ENCODE results near the gene CMTM6. TPM values are rescaled to one million over a fixed set of nuclear protein-coding genes. Genes with fewer than 3 reads are reported as not detected.
"Not testable (repeated sequence)": the region's sequence is repeated elsewhere in the genome, so short reads cannot be mapped to it uniquely, and the experiment has no call there.

Gene CMTM6
- total RNA-seq, 1 experiment from 2014 or later: 90.6 TPM

- no peak for DNase-seq (ENCODE audit: low read depth)
Measured at GRCh38 chr3:32500231-32500630, 2.4 kb downstream of the CMTM6 start.

GRCh38 chr3:32499585-32499984, 3.1 kb downstream of the CMTM6 start:
- no peak for DNase-seq (ENCODE audit: low read depth)

- no peak for DNase-seq (ENCODE audit: low read depth)
Measured at GRCh38 chr3:32498992-32499391, 3.7 kb downstream of the CMTM6 start.

- no peak for DNase-seq (ENCODE audit: low read depth)
Measured at GRCh38 chr3:32498252-32498651, 4.4 kb downstream of the CMTM6 start.

- DNase-seq (ENCODE audit: low read depth): no peak
Measured at GRCh38 chr3:32495609-32496008, 7.0 kb downstream of the CMTM6 start.

GRCh38 chr3:32495085-32495484, 7.6 kb downstream of the CMTM6 start:
- no peak for DNase-seq (ENCODE audit: low read depth)

GRCh38 chr3:32493437-32494414, 8.9 kb downstream of the CMTM6 start:
- no peak for DNase-seq (ENCODE audit: low read depth)

GRCh38 chr3:32492684-32493436, 9.8 kb downstream of the CMTM6 start:
- DNase-seq (ENCODE audit: low read depth): no peak

- no peak for DNase-seq (ENCODE audit: low read depth)
Measured at GRCh38 chr3:32488474-32489008, 14.1 kb downstream of the CMTM6 start.

GRCh38 chr3:32487781-32488473, 14.7 kb downstream of the CMTM6 start:
- DNase-seq (ENCODE audit: low read depth): no peak

- no peak for DNase-seq (ENCODE audit: low read depth)
Measured at GRCh38 chr3:32484436-32484835, 18.2 kb downstream of the CMTM6 start.

- no peak for DNase-seq (ENCODE audit: low read depth)
Measured at GRCh38 chr3:32483772-32484171, 18.9 kb downstream of the CMTM6 start.

- DNase-seq (ENCODE audit: low read depth): no peak
Measured at GRCh38 chr3:32482693-32483092, 20.0 kb downstream of the CMTM6 start.

- DNase-seq (ENCODE audit: low read depth): no peak
Measured at GRCh38 chr3:32481791-32482631, 20.6 kb downstream of the CMTM6 start.

- no peak for DNase-seq (ENCODE audit: low read depth)
Measured at GRCh38 chr3:32480604-32481003, 22.0 kb downstream of the CMTM6 start.

GRCh38 chr3:32474201-32474600, 28.5 kb downstream of the CMTM6 start:
- DNase-seq (ENCODE audit: low read depth): no peak

GRCh38 chr3:32472151-32472550, 30.5 kb downstream of the CMTM6 start:
- DNase-seq (ENCODE audit: low read depth): not testable (repeated sequence)

- no peak for DNase-seq (ENCODE audit: low read depth)
Measured at GRCh38 chr3:32471246-32471645, 31.4 kb downstream of the CMTM6 start.

GRCh38 chr3:32470362-32470761, 32.3 kb downstream of the CMTM6 start:
- DNase-seq (ENCODE audit: low read depth): no peak

- no peak for DNase-seq (ENCODE audit: low read depth)
Measured at GRCh38 chr3:32469151-32469874, 33.3 kb downstream of the CMTM6 start.
